Fibroblast of peridontal ligament (primary cell): ENCODE data around the gene MMP20.
A peak's percentile ranks its signal among the peaks of the same experiment; 100 is the strongest.

ENCODE experiments used
- DNase-seq: peaks from one replicate; pipeline ENCODE4 v3.0.0-alpha.2; 2010; ENCODE audit errors: extremely low read depth

Gene MMP20

GRCh38 chr11:102592634-102593581, 32.2 kb downstream of the MMP20 start:
- peak; percentile 25 for DNase-seq

GRCh38 chr11:102592131-102592530, 33.0 kb downstream of the MMP20 start:
- no peak for DNase-seq

- DNase-seq, result no peak
These were observed 33.9 kb downstream of the MMP20 start for GRCh38 chr11:102591160-102591718.

GRCh38 chr11:102590276-102591049, 34.7 kb downstream of the MMP20 start:
- no peak for DNase-seq

- no peak for DNase-seq
These were observed 36.1 kb downstream of the MMP20 start for GRCh38 chr11:102589047-102589459.

GRCh38 chr11:102587722-102588121, 37.4 kb downstream of the MMP20 start:
- DNase-seq, result no peak

- no peak for DNase-seq
These were observed 41.8 kb downstream of the MMP20 start for GRCh38 chr11:102583141-102583873.

GRCh38 chr11:102582140-102582539, 43.0 kb downstream of the MMP20 start:
- DNase-seq, result no peak

- DNase-seq, result no peak
These were observed 44.1 kb downstream of the MMP20 start for GRCh38 chr11:102581066-102581465.

- no peak for DNase-seq
These were observed 44.8 kb downstream of the MMP20 start for GRCh38 chr11:102580185-102580951.

- DNase-seq, result peak; percentile 28
These were observed 47.4 kb downstream of the MMP20 start for GRCh38 chr11:102577723-102578122.

GRCh38 chr11:102577182-102577581, 48.0 kb downstream of the MMP20 start:
- DNase-seq, result peak; percentile 62

- no peak for DNase-seq
These were observed 48.8 kb downstream of the MMP20 start for GRCh38 chr11:102576350-102576749.

GRCh38 chr11:102575012-102575411, 50.1 kb downstream of the MMP20 start:
- DNase-seq, result no peak

GRCh38 chr11:102573851-102574250, 51.3 kb downstream of the MMP20 start:
- no peak for DNase-seq

- DNase-seq, result no peak
These were observed 52.4 kb downstream of the MMP20 start for GRCh38 chr11:102572554-102573220.

- no peak for DNase-seq
These were observed 56.3 kb downstream of the MMP20 start for GRCh38 chr11:102568851-102569250.

GRCh38 chr11:102566112-102566511, 59.0 kb downstream of the MMP20 start:
- DNase-seq, result no peak

GRCh38 chr11:102564110-102564509, 61.0 kb downstream of the MMP20 start:
- peak; percentile 74 for DNase-seq

- no peak for DNase-seq
These were observed 63.5 kb downstream of the MMP20 start for GRCh38 chr11:102561636-102562035.
